T1000 (cell line): ENCODE results near the gene CYP4V2.

ENCODE experiments used
- DNase-seq: peaks from one replicate; lab custom pipeline; 2025; ENCODE audit warnings: mixed read lengths; lab: John Stamatoyannopoulos, UW

CYP4V2 gene

GRCh38 chr4:186191200-186192065 lies at the start of gene CYP4V2:
Gene CYP4V2 (plus strand): TSS chr4:186191567. CDS start chr4:186191824, 257 bp downstream.
- no peak for DNase-seq

DNA sequence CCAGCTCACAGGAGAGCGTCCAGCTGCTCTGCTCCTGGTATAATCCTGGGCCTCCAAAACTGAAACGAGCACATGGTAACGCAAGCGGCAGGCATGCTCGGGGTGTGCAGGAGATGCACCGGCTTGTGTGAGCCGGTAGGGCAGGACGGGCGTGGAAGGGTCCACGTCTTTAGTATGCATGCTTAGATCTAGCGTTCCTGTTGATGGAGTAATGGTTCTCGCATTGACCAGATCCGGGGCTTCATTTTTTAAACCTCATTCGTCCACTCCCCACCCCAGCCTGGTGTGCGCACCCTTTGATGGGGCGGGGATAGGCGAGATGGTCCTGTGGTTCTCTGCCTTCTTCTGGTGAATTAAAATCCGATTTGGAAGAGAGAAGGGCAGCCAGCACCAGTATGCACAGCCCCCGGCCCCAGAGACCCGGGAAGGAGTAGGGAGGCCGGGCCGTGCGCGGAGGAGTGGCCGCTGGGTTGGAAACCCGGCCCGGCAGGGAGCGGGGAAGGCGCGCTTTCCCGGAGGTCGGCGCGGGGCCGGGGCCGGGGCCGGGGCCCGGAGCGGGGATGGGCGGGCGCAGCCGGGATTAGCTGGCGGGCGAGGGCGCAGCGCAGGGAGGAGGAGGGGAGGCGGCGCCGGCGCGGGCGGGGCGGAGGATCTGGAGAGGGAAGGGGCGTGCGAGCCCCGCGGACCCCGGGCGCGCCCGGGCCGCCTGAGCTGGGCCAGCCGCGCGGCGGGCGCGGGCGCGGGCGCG lies 47.0 kb upstream of the CYP4V2 start:
- DNase-seq = no peak

DNA sequence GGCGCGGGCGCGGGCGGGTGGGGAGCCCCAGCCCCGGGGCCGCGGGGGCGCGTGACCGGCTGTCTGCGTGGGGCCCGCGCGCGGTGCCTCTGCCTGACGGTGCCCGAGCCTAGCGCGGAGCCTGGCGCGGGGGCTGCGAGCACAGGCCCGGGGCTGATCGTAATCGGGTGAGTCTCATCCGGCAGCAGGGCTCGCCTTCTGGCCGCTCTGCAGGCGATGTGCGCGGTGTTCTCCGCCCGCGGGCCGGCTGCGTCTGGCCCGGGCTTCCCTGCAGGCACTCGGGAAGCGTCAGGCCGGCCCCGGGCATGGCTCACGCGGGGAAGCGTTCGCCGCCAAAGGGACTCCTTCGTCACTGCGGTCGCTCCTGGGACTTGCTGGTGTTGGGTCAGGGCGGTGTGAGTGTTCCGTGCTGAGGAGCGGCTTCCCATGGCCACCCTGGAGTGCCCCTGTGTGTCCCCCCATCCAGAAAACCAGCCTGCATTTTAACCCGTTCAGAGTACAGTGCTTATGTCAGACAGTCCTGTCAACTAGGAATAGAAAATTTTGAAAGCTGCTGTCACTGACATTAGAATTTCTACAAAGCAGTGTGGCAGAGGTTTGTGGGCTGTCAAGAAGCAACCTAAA lies 46.3 kb upstream of the CYP4V2 start:
- no peak for DNase-seq

- no peak for DNase-seq
Observed at GRCh38 chr4:186146458-186146857, 44.9 kb upstream of the CYP4V2 start.

GRCh38 chr4:186148336-186148975 lies 42.9 kb upstream of the CYP4V2 start:
- no peak for DNase-seq

GRCh38 chr4:186149872-186150271 lies 41.5 kb upstream of the CYP4V2 start:
- no peak for DNase-seq

- no peak for DNase-seq
Observed at GRCh38 chr4:186150926-186151325, 40.4 kb upstream of the CYP4V2 start.

GRCh38 chr4:186151499-186151898 lies 39.9 kb upstream of the CYP4V2 start:
- no peak for DNase-seq

GRCh38 chr4:186158021-186158813 lies 33.1 kb upstream of the CYP4V2 start:
- no peak for DNase-seq

- DNase-seq = no peak
Observed at GRCh38 chr4:186158966-186159365, 32.4 kb upstream of the CYP4V2 start.

DNA sequence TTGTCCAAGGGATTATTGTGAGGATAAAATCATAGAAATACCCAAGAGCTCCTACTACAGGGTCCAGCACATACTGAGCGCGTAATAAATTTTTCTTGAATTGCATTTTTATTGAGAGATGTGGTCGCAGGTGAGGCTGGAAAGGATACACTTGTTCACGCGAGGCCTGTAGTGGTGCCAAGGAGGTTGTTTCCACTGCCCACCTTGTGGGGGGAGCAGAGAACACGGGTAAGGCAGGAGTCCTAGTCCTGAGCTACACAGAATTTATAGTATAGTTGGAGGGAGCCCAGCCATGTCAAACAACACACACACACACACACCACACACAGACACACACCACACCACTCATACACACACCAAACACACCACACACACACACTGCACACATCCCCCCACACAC lies 31.8 kb upstream of the CYP4V2 start:
- DNase-seq = no peak

GRCh38 chr4:186161138-186161537 lies 30.2 kb upstream of the CYP4V2 start:
- no peak for DNase-seq

- DNase-seq = no peak
Observed at GRCh38 chr4:186166852-186167512, 24.4 kb upstream of the CYP4V2 start.

- DNase-seq = no peak
Observed at GRCh38 chr4:186167605-186168004, 23.8 kb upstream of the CYP4V2 start.

- DNase-seq = no peak
Observed at GRCh38 chr4:186168750-186169149, 22.6 kb upstream of the CYP4V2 start.

- no peak for DNase-seq
Observed at GRCh38 chr4:186169333-186169944, 21.9 kb upstream of the CYP4V2 start.

DNA sequence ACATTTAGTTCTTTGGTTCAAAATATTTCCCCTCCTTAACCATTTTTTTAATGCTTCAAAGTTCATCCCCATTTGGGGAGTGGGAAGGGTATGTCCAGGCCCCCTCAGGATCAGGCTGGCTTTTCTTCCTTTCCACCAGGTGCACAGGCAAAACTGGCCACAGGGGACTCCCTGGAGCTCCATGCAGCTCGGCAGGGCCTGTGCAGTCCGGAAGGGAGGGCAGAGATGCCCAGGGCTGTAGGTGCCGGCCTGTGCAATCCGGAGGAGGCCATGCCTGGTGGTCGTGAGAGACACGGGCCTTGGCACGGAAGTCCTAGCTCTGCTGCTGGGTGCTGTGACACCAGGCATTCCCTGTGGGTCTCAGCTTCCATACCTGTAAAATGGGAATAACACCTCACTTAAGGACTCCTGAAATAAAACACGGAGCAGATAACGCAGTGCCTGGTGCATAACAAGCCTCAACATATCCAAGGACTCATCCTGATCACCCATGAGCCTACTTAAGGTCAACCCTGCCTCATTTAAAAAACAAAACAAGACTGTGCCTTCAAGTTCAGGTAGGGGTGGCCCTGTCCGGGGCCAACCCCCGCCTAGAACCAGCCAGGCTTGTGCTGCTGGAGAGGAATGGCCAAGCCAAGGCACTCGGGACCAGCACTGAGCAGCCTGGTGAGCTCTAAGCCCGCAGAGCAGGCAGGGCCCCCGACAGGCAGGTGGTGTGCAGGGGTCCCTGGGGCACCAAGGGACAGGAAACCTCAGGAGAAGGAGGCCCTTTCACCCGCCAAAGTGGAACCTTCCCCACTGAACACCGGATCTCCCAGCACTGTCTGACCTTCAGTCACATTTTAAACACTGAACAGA lies 21.2 kb upstream of the CYP4V2 start:
- DNase-seq = no peak

GRCh38 chr4:186170966-186171365 lies 20.4 kb upstream of the CYP4V2 start:
- no peak for DNase-seq

DNA sequence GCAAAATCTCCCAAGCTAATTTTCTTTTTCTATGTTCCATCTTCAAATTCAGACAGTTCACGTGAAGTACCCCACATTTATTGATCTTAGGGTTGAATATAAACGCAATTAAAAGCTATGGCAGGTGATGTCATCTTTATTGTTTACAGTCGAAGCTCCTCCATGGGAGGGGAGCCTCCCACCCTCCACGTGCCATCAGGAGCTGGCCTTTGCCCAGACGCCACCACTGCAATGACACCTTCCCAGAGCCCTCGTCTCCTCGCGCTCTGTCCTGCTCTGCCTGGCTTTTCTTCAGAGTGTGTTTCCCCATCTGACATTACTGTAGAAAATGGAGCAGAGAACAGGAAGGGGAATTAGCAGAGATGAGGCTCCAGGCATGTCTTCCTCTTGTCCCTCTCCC lies 18.8 kb upstream of the CYP4V2 start:
- no peak for DNase-seq
